Eye (tissue), 1 donor: Measurements from ENCODE around the gene ERVW-1.
"Not testable (repeated sequence)": the region's sequence is repeated elsewhere in the genome, so short reads cannot be mapped to it uniquely, and the experiment has no call there.

Source experiments
- DNase-seq: peaks from one replicate; pipeline ENCODE4 v3.0.0-alpha.2; 2015

ERVW-1 gene

GRCh38 chr7:92468589-92468988, 9.2 kb downstream of the ERVW-1 start:
- not testable (repeated sequence) for DNase-seq

DNA sequence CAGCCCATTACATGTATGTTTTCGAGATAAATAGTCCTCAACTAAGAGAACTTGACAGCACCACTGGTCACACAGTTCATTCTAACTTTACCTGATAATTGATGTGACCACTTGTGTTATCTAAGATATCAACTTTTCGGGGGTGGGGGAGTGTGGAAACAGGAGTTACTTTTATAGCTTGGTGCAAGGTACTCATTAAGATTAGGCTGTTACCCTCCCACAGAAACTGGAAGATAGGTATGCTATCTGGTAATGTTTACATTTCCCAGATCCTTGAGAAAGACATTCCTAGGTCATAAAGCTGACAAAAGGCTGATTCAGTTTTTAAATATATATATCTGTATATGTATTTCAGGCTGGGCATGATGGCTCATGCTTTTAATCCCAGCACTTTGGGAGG, 11.1 kb downstream of the ERVW-1 start:
- DNase-seq, result no peak

GRCh38 chr7:92464515-92464914, 13.2 kb downstream of the ERVW-1 start:
- DNase-seq, result no peak

DNA sequence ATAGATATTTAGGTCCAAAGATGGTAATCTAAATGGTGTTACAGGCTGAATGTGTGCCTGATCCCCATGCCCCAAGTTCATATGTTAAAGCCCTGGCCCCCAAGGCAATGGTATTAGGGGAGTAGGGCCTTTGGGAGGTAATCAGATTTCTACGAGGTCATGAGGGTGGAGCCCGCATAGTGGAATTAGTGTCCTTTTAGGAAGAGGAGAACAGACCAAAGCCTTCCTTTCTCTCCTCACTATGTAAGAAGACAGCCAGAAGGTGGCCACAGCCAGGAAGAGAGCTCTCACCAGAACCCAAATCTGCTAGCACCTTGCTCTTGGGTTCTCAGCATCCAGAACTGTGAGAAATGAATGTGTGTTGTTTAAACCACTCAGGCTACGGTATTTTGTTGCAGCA, 15.2 kb downstream of the ERVW-1 start:
- no peak for DNase-seq

DNA sequence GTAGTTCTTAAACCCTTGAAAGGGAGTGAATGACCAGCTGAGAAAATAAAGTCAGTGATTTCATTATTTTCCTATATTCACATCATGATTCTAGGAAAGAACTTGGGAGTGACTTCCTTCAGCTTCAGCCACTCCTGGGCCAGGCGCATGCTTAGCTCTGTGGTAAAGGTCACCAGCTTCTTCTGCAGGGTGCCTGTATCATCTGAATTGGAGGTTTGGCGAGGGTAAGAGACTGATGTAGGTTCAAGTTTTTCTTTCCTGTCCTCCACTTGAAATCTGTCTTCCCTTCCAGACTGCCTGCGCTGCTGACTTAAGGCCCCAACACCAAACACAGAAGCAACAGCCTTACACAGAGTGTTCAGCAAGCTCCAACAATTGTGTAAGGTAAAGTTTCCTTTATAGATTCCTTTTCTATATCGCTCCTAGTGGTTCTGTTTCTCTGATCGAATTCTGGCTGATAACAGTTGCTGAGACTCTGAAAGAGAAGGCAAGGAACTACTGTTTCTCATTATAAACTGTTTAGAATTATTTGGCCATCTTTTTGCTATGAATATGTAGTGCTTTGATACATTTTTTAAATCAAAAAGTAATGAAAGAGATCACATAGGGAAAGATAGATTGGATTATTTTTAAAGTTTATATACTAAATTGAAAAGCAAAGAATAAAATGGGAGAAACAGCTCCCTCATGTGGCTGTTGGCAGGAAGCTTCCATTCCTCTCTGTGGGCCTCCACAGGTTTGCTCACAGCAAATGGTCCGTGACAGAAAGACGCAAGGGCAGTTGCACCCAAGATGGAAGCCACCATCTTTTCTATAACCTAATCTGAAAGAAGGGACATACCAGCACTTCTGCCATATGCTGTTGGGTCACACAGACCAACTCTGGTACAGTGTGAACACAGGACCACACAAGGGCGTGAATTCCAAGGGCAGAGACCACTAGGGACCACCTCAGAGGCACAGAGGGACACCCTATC, 16.4 kb downstream of the ERVW-1 start:
- peak; percentile 63 for DNase-seq

- DNase-seq, result no peak
These were observed 17.2 kb downstream of the ERVW-1 start for GRCh38 chr7:92460510-92460909.

GRCh38 chr7:92460109-92460508, 17.6 kb downstream of the ERVW-1 start:
- no peak for DNase-seq

DNA sequence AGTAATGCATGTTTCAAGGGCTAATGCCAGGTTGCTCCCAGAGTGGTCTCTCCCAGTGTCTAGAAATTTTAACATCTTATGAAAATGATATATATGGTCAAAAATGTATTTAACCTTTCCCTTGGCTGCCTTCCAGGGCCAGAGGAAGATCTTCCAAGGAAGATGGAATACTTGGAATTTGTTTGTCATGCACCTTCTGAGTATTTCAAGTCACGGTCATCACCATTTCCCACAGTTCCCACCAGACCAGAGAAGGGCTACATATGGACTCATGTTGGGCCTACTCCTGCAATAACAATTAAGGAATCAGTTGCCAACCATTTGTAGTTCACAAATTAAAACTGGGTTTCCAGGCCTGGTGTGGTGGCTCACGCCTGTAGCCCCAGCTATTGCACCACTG, 21.5 kb downstream of the ERVW-1 start:
- DNase-seq, result no peak

DNA sequence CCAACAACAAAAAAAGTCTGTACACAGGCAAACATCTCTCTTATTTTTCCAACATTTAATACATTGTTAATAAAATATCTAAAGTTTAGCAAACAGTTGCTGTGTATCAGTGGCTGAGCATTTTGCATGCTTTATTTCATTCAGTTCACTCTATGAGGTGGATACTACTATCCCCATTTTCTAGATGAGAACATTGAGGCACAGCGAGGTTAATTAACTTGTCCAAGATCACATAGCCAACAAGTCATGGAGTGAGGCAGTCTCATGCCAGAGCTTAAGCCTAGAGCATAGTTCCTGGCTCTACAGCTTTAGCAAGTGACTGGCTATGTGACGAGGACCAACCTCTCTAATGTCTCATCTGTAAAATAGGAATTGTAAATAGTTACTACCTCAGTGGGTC, 26.1 kb downstream of the ERVW-1 start:
- no peak for DNase-seq

- peak; percentile 66 for DNase-seq
These were observed 29.5 kb downstream of the ERVW-1 start for GRCh38 chr7:92448205-92448747.

DNA sequence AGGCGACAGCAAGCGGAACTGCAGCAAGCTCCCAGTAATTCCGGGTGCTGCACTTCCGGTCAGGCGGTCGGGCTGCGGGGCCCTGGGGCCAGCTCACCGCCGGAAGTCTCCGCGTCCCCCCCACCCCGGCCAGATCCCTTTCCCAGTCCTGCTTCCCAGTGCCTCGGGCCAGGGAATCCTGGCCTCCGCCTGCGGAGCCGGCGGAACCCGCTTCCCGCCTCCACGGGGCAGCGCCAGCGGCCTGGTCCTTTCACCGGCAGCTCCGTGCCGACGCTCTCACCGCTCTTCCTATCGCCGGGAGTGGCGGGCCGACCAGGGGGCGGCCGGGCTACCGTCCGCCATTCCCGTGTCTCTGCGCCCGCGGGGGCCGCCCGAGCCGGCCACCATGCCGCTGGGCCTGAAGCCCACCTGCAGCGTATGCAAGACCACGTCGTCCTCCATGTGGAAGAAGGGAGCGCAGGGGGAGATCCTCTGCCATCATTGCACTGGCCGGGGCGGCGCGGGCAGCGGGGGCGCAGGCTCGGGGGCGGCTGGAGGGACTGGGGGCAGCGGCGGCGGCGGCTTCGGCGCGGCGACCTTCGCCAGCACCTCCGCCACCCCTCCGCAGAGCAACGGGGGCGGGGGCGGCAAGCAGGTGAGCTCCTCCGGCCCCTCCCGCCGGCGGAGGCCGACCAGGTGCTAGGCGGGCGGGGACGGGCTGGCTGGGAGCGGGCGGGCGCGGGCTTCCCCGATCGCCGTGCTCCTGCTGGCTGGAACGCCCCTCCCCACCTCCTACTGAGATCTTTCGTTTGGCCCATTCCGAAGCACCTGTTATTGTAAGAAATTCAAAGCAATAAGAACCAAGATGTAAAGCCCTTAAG, 30.2 kb downstream of the ERVW-1 start, which contains the start of gene GATAD1:
TSS of gene GATAD1 (plus strand) at position 138 of the 860 bp plus-strand sequence. CDS start at position 386, 248 bp downstream.
- DNase-seq, result peak; percentile 97

GRCh38 chr7:92446869-92447344, 30.8 kb downstream of the ERVW-1 start:
- DNase-seq, result no peak

- not testable (repeated sequence) for DNase-seq
These were observed 35.0 kb downstream of the ERVW-1 start for GRCh38 chr7:92442720-92443119.

- DNase-seq, result no peak
These were observed 39.7 kb downstream of the ERVW-1 start for GRCh38 chr7:92437956-92438491.

GRCh38 chr7:92436612-92437445, 40.9 kb downstream of the ERVW-1 start:
- DNase-seq, result no peak

DNA sequence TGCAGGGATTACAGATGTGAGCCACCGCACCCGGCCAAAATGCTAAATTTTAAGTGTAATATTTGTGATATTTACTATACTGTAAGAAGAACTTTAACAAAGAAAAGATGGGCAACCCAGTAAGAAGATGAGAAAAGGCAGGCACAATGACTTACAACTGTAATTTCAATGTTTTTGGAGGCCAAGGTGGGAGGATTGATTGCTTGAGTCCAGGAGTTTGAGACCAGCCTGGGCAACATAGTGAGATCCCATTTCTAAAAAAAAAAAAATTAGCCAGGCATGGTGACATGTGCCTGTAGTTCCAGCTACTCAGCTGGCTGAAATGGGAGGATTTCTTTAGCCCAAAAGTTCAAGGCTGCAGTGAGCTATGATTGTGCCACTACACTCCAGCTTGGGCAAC, 42.2 kb downstream of the ERVW-1 start:
- no peak for DNase-seq

- no peak for DNase-seq
These were observed 44.7 kb downstream of the ERVW-1 start for GRCh38 chr7:92433019-92433418.

- DNase-seq, result no peak
These were observed 45.3 kb downstream of the ERVW-1 start for GRCh38 chr7:92432299-92432946.

DNA sequence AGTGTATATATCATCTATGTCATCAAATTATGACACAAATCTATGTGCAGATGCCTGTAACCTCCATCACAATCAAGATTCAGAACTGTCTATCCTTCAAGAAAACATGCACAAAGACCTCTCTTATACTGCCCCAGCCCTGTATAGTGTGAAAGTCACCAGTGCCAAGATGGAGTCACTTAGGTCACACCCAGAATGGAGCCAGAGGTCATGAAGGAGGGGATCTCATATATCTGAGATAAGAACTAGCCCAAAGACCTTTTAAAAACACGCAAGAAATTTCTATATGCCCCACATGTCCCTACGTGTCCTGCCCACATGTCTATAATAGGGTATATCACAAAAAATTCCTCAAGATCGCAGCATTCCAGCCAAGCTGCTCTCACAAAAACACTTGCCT, 50.6 kb downstream of the ERVW-1 start:
- DNase-seq, result no peak

DNA sequence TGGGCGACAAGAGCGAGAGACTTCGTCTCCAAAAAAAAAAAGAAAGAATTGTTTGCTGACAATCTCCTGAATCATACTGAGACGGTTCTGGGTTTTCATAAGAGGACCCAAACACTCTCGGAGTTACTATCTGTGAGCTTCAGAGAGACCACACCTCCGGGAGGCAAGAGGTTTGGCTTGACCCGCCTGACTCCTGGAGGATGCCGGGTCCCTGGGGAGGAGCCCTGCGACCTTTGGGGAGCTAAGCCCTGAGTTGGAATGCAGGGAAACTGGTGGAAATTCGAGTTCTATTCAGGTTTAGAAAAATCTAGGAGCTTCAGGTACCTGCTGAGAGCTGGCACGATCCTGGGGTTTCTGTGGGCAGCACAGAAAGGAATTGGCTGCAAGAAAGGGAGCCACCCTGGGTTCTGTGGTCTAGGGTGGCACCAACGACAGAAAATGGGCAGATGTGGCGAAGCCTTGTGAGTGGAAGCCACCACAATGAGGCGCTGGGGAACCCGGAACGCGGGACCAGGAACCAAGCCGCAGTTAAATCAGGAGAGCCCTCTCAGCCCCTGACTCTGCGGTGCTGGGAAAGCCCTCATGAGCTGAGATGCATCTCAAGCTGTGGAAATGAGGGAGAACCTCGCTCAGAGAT, 52.3 kb downstream of the ERVW-1 start:
- no peak for DNase-seq

- no peak for DNase-seq
These were observed 54.0 kb downstream of the ERVW-1 start for GRCh38 chr7:92423710-92424131.
